ENCODE measurements around the gene ALDH5A1. TPM values are rescaled to one million over a fixed set of nuclear protein-coding genes. Genes with fewer than 3 reads are reported as not detected.

ALDH5A1 gene
- total RNA-seq, 1 donor from 2014 or later = 27.6 TPM

- DNase-seq = no peak
- Histone ChIP-seq H3K9me3 (replicated peaks) (no peaks in the 10 kb centered on the region), H3K27me3 (ENCODE audit: low read depth) (no peaks in the 10 kb centered on the region), H3K4me3 (no peak overlapping the region), H3K27ac (replicated peaks) (no peak overlapping the region), H3K36me3 (peaks cover 24% of the 10 kb centered on the region), H3K4me1 (no peaks in the 10 kb centered on the region)
- intact Hi-C loops (cut with micrococcal nuclease) = no loop called here
- no peak for TF ChIP-seq CTCF (IDR thresholded peaks at IDR 0.05; ENCODE audit: borderline replicate concordance)
These were observed 43.1 kb downstream of the ALDH5A1 start for GRCh38 chr6:24537771-24538385.

GRCh38 chr6:24539416-24539815 lies 44.6 kb downstream of the ALDH5A1 start:
- intact Hi-C loops (cut with micrococcal nuclease) = no loop called here
- no peaks in the 10 kb centered on the region for H3K27me3 ChIP-seq (ENCODE audit: low read depth)

DNA sequence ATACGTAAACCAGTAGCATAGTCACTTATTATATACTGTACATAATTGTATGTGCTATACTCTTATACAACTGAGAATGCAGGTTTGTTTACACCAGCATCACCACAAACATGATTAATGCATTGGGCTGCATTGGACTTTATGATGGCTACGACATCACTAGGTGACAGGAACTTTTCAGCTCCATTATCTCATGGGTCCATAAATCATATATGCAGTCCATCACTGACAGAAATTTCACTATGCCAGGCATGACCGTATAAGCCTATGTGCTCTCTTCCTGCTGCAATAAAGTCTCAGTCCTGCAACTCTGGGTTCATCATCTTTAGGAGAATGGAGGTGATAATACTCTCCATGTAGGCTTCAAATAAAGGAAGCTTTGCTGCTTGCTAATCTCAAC lies 45.4 kb downstream of the ALDH5A1 start:
- intact Hi-C loops (cut with micrococcal nuclease) = no loop called here
- Histone ChIP-seq H3K4me3 (no peak overlapping the region), H3K36me3 (peaks cover 2% of the 10 kb centered on the region), H3K27ac (replicated peaks) (no peak overlapping the region), H3K4me1 (no peaks in the 10 kb centered on the region), H3K27me3 (ENCODE audit: low read depth) (no peaks in the 10 kb centered on the region), H3K9me3 (replicated peaks) (no peaks in the 10 kb centered on the region)
- TF ChIP-seq CTCF (IDR thresholded peaks at IDR 0.05; ENCODE audit: borderline replicate concordance) = no peak
- no peak for DNase-seq

More at GRCh38 chr6:24539416-24539815, 44.6 kb downstream of the ALDH5A1 start:
- Histone ChIP-seq H3K9me3 (replicated peaks) (no peaks in the 10 kb centered on the region), H3K36me3 (peaks cover 10% of the 10 kb centered on the region), H3K4me3 (no peak overlapping the region), H3K27ac (replicated peaks) (no peak overlapping the region), H3K4me1 (no peaks in the 10 kb centered on the region)
- TF ChIP-seq CTCF (IDR thresholded peaks at IDR 0.05; ENCODE audit: borderline replicate concordance) = no peak
- DNase-seq = no peak

GRCh38 chr6:24543683-24544082 lies 48.9 kb downstream of the ALDH5A1 start:
- H3K9me3 ChIP-seq (replicated peaks) = no peaks in the 10 kb centered on the region
- intact Hi-C loops (cut with micrococcal nuclease) = no loop called here
- no peak for DNase-seq
- H3K4me3 ChIP-seq = no peak overlapping the region
- peaks cover 27% of the 10 kb centered on the region for H3K27me3 ChIP-seq (ENCODE audit: low read depth)
- no peaks in the 10 kb centered on the region for H3K36me3 ChIP-seq
- TF ChIP-seq CTCF (IDR thresholded peaks at IDR 0.05; ENCODE audit: borderline replicate concordance) = no peak
- H3K4me1 ChIP-seq = peaks cover 8% of the 10 kb centered on the region
- H3K27ac ChIP-seq (replicated peaks) = no peak overlapping the region

GRCh38 chr6:24545183-24545582 lies 50.4 kb downstream of the ALDH5A1 start:
- Histone ChIP-seq H3K36me3 (no peaks in the 10 kb centered on the region), H3K27ac (replicated peaks) (no peak overlapping the region), H3K4me3 (no peak overlapping the region), H3K9me3 (replicated peaks) (no peaks in the 10 kb centered on the region), H3K27me3 (ENCODE audit: low read depth) (peaks cover 31% of the 10 kb centered on the region), H3K4me1 (peaks cover 8% of the 10 kb centered on the region)
- intact Hi-C loops (cut with micrococcal nuclease) = no loop called here
- TF ChIP-seq CTCF (IDR thresholded peaks at IDR 0.05; ENCODE audit: borderline replicate concordance) = no peak
- no peak for DNase-seq
